ENCODE measurements around the gene STING1.

The STING1 gene

DNA sequence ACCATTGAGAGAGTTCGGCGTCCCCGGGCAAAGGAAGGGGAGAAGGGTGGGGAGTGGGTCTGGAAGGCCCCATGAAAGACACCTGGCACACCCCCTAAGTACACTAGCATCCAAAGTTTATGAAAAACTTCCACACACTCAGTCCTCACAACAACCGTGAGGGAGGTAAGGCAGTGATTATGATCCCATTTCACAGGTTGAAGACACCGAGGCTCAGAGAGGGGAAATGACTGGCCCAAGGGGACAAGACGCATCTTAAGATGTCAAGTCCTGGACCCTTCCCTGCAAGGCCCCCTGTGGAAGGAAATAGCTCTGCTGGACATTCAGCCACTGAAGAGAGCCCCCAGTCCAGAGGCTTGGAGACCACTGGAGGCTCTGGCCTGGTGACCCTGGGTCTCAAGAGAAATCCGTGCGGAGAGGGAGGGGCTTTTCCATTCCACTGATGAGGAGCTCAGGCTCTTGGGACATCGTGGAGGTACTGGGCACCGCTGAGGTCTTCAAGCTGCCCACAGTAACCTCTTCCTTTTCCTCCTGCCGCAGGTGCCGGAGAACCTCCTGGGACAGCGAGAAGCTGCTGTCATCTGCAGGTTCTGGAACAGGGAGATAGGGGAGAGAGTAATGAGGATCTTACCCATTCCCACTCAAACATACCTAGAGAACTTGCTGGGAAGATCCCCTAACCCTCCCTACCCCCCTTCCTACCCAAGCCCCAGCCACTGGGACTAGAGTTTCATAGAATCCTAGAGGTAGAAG is 6.5 kb downstream of the STING1 start:
- no peaks in the 10 kb centered on the region for H3K36me3 ChIP-seq (ENCODE audit: control insufficient read depth, insufficient read depth, low read length)
- no peak overlapping the region for H3K27ac ChIP-seq
- H3K4me1 ChIP-seq = no peaks in the 10 kb centered on the region

DNA sequence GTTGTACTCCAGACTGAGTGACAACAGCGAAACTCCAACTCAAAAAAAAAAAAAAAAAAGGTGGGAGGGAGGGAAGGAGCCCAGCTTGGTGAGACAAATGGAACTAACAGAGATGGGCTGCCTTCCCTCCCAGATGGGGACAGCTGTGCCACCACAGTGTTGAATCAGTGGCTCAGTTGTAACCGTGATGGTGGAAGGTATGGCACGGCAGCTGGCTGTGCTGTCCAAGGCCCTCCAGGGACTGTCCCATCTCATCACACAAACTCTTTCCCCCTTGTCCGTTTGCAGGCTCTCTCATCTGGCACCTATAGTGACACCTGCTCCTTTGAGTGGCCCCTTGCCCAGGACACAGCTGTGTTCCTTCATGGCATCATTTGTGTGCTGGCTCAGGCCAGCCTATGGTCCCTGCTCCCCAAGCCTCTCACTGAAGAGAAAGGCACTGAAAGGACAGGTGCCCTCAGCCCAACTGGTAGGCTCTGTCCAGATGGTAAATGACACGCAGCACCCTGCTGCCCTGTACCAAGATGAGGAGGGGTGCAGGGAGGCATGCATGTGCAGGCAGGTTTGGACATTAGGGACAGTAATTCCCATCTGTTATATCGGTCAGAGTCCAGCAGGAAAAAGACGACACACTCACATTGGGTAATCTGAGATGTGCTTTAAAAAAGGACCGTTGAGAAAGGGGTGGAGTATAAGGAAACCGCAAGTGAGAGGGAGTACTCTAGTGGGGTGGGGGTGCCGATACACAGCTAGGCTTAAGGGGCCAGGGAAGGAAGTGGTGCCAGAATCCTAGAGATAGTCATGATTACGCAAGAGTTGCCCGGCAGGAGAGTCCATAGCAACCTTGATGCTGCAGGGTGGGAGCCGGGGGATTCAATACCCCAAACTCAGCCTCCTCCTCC is 7.4 kb downstream of the STING1 start:
- TF ChIP-seq, protein P1, sequence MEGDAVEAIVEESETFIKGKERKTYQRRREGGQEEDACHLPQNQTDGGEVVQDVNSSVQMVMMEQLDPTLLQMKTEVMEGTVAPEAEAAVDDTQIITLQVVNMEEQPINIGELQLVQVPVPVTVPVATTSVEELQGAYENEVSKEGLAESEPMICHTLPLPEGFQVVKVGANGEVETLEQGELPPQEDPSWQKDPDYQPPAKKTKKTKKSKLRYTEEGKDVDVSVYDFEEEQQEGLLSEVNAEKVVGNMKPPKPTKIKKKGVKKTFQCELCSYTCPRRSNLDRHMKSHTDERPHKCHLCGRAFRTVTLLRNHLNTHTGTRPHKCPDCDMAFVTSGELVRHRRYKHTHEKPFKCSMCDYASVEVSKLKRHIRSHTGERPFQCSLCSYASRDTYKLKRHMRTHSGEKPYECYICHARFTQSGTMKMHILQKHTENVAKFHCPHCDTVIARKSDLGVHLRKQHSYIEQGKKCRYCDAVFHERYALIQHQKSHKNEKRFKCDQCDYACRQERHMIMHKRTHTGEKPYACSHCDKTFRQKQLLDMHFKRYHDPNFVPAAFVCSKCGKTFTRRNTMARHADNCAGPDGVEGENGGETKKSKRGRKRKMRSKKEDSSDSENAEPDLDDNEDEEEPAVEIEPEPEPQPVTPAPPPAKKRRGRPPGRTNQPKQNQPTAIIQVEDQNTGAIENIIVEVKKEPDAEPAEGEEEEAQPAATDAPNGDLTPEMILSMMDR (IDR thresholded peaks at IDR 0.05) = no peak
- no peak overlapping the region for H3K4me3 ChIP-seq (ENCODE audit: low read depth, low read length)
- H3K27ac ChIP-seq = no peak overlapping the region
- H3K27me3 ChIP-seq (ENCODE audit: control insufficient read depth, insufficient read depth, low read length) = no peaks in the 10 kb centered on the region
- H2AFZ ChIP-seq = no peak overlapping the region
- H3K79me2 ChIP-seq = no peaks in the 10 kb centered on the region
- no peaks in the 10 kb centered on the region for H3K9me3 ChIP-seq (ENCODE audit: control insufficient read depth, low read length)
- no peak overlapping the region for H3K4me2 ChIP-seq (ENCODE audit: low read length)
- H3K9ac ChIP-seq = no peak overlapping the region
- H3K36me3 ChIP-seq (ENCODE audit: control insufficient read depth, insufficient read depth, low read length) = no peaks in the 10 kb centered on the region
- no peaks in the 10 kb centered on the region for H3K4me1 ChIP-seq

More for the DNA sequence above, 6.5 kb downstream of the STING1 start:
- Histone ChIP-seq H3K4me3 (ENCODE audit: low read depth, low read length) (no peak overlapping the region), H3K27me3 (ENCODE audit: control insufficient read depth, insufficient read depth, low read length) (no peaks in the 10 kb centered on the region), H3K9ac (no peak overlapping the region), H2AFZ (no peak overlapping the region), H3K9me3 (ENCODE audit: control insufficient read depth, low read length) (no peaks in the 10 kb centered on the region), H3K79me2 (no peaks in the 10 kb centered on the region), H3K4me2 (ENCODE audit: low read length) (no peak overlapping the region)
- TF ChIP-seq, protein P1 (IDR thresholded peaks at IDR 0.05) = no peak

DNA sequence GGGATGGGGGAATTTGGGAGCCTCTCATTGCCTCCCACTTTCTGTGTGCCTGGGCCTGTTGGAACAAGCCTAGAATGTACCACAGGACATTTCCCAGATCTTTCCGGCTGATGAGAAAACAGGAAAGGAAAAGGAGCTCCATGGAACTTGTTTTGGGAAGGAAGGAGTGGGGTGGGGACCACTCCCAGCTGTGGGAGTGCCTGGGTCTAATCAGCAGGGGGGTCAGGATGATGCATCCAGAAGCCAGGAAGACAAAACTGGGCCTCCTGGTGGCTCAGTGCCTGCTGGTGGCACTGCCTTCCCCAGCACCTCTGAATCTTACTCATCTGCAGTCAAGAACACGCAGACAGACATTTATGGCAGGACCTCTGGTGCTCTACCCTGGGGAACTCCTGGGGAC is 9.0 kb downstream of the STING1 start:
- Histone ChIP-seq H3K4me3 (ENCODE audit: low read depth, low read length) (no peak overlapping the region), H3K9me3 (ENCODE audit: control insufficient read depth, low read length) (no peaks in the 10 kb centered on the region)

DNA sequence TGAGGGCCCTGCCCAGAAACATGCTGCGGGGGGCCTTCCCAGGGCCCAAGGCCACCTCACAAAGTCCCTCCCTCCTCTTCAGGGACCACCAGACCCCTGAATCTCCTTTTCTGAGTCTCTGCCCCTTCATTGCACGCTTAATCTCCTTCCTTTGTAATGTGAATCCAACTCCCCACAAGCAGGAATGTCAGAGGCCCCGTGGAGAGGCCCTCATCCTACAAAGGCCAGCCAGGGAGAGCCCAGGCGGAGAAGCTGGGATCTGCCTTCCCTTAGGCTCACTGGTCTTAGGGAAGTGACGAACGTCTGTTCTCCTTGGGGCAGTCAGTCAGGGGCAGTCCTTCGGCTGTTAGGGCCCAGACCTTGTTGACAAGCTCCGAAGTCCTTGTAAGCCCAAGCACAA is 9.5 kb downstream of the STING1 start:
- Histone ChIP-seq H3K4me1 (no peaks in the 10 kb centered on the region), H3K27me3 (ENCODE audit: control insufficient read depth, insufficient read depth, low read length) (no peaks in the 10 kb centered on the region), H3K9ac (no peak overlapping the region), H3K27ac (peak overlapping the region; percentile 44), H3K4me2 (ENCODE audit: low read length) (no peak overlapping the region), H3K36me3 (ENCODE audit: control insufficient read depth, insufficient read depth, low read length) (no peaks in the 10 kb centered on the region), H2AFZ (no peak overlapping the region), H3K79me2 (no peaks in the 10 kb centered on the region), H3K4me3 (ENCODE audit: low read depth, low read length) (no peak overlapping the region), H3K9me3 (ENCODE audit: control insufficient read depth, low read length) (no peaks in the 10 kb centered on the region)
- TF ChIP-seq, protein P1 (IDR thresholded peaks at IDR 0.05) = no peak

More for the DNA sequence above, 9.0 kb downstream of the STING1 start:
- H3K9ac ChIP-seq = no peak overlapping the region
- H3K36me3 ChIP-seq (ENCODE audit: control insufficient read depth, insufficient read depth, low read length) = no peaks in the 10 kb centered on the region
- TF ChIP-seq, protein P1 (IDR thresholded peaks at IDR 0.05) = no peak
- H2AFZ ChIP-seq = no peak overlapping the region
- H3K4me2 ChIP-seq (ENCODE audit: low read length) = no peak overlapping the region
- H3K79me2 ChIP-seq = no peaks in the 10 kb centered on the region
- H3K4me1 ChIP-seq = no peaks in the 10 kb centered on the region
- no peaks in the 10 kb centered on the region for H3K27me3 ChIP-seq (ENCODE audit: control insufficient read depth, insufficient read depth, low read length)
- H3K27ac ChIP-seq = peak overlapping the region; percentile 44

Measured in parathyroid adenoma (tissue), 2 donors.